ENCODE data around the gene ZNF565.
"Not testable (repeated sequence)": the region's sequence is repeated elsewhere in the genome, so short reads cannot be mapped to it uniquely, and the experiment has no call there.

ZNF565 gene

DNA sequence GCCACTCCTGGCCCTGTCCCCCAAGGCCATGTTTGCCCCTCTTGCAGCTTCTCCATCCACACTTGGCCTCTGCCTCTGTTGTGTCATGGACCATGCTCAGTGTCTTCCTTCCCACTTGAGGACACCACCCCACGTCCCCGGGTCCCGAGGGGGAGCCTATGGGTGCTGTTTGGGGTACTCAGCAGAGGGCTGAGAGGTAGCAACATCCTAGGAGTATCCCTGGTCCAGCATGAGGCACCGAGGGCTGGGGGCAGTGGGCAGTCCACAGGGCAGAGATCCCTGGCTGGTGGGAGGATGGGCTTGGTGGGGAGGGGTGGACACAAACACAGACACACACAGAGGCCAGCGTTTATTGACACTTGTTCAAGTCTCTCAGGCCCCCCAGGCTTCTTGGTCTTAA, 63.9 kb downstream of the ZNF565 start:
- DNase-seq (ENCODE audit: low read depth), result no peak

DNA sequence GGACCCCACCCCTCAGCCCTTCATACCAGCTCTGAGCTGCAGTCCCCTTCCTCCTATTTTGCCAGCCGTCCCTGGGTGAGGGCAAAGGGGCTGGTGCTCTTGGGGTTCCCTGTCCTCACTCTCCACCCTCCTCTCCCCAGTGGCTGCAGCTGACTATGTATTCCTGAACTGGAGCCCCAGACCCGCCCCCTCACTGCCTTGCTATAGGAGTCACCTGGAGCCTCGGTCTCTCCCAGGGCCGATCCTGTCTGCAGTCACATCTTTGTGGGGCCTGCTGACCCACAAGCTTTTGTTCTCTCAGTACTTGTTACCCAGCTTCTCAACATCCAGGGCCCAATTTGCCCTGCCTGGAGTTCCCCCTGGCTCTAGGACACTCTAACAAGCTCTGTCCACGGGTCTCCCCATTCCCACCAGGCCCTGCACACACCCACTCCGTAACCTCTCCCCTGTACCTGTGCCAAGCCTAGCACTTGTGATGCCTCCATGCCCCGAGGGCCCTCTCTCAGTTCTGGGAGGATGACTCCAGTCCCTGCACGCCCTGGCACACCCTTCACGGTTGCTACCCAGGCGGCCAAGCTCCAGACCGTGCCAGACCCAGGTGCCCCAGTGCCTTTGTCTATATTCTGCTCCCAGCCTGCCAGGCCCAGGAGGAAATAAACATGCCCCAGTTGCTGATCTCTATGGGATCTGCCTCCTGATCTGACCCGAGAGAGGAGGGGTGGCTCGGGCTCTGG, 64.6 kb downstream of the ZNF565 start:
- no peak for DNase-seq (ENCODE audit: low read depth)

DNA sequence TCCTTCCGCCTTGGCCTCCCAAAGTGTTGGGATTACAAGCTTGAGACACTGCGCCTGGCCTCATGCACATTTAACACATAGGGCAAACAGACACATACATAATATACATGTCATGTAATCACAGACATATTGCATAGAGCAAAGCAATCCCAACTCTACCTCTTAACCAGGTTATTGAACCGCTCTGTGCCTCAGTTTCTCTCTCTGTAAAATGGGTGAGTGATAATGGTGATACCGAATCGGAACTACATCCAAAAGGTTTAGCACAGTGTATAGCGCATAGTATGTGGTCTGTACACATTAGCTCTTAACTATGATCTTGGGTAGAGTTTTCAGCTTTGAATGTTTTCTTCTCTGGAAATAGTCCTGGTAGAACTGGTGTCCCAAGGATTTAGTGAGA, 69.8 kb downstream of the ZNF565 start:
- DNase-seq (ENCODE audit: low read depth), result no peak

DNA sequence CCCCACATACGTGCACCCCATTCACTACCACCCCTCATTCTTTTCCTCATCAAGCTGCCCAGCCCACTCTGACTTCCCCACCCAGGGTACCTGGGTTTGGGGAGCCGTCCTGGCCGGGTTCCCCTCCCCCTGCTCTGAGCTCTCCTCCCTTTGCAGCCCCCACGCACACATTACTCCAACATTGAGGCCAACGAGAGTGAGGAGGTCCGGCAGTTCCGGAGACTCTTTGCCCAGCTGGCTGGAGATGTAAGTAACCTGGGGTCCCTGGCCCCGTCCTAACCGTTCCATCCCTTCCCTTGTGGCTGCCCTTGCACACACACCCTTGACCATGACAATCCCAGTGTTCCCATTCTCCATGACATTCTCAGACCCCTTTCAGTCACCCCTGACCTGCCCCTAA, 72.0 kb downstream of the ZNF565 start:
- no peak for DNase-seq (ENCODE audit: low read depth)

DNA sequence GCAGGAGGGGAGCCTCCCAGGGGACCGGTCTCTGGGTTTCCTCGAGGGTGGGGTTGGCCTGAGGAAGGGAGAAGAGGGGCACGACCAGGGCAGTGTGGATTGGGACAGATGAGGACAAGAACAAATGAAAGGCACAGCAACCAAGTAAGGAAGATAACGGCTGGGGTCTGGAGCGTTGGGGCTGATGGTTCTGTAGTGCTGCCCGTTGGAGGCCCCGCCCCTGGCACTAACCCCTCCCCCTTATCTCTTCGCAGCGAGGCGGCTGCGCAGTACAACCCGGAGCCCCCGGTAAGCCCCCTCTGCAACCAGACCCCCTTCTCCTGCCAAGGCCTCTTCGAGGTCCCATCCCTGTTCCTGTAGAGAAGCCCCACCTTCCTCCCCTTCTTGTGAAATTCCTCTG, 72.4 kb downstream of the ZNF565 start:
- DNase-seq (ENCODE audit: low read depth), result no peak

DNA sequence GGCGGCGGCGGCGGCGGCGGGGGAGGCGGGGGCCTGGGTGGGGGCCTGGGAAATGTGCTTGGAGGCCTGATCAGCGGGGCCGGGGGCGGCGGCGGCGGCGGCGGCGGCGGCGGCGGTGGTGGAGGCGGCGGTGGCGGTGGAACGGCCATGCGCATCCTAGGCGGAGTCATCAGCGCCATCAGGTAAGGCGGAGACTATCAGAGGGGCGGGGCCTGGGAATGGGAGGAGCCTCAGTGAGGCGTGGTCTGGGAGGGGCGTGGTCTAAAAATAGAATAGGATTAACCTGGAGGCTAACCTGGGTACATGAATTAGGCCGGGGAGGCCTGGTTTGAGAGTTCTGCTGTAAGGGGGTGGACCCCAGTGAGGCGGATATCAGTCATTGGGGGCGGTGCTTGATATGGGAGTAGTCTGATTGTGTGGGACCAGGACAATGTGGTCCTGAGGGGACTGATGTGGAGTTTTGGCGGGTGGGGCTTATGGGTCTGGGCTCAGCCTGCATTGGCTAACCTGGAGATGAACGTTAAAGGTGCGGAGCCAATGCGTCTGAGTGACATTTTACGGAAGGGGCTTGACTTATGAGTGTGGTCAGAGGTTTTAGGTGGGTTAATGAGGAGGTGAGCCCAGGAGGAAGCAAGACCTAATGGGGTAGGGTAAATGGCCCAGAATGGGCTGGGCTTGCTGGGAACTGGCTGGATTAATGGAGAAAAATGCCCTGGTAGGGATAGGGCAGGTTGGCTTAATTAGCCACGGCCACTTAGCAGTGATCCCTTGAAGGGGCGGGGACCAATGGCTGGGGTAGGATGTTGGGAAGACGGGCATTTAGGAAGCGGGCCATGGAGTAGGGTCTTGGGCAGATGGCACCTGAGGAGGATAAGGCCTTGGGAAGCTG, 73.2 kb downstream of the ZNF565 start:
- DNase-seq (ENCODE audit: low read depth), result peak; percentile 89

DNA sequence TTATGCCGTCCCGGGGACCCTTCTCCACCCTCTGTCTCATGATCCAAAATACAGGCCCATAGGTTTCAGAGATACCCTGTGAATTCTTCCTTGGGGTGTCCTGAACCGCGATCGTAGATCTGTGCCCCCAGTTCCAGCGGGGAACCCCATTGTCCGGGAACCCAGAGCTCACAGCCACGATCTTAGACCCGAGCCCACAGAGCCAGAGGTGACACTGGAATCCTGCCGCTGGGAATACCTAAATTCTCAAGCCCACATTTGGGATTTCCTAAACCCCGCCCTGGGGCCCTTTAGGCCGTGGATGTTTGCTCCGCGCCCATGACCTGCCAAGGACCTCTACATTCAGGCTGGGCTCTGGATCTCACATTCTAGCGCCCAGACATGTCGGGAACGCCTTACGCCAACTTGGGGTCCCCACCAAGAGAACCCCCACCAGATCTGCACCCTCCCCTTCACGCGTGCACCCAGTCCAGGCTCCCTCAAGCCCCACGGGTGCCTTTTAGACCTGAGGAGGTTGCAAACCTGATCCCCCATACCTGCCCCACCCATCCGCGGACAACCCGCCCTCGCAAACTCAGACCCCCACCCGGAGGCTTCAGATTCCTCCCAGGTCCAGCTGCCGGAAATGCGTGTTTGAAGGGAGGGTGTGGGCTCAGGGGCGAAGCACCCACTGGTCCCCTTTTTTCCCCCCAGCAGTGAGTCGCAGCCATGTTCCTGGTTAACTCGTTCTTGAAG, 74.0 kb downstream of the ZNF565 start:
- DNase-seq (ENCODE audit: low read depth), result peak; percentile 20

DNA sequence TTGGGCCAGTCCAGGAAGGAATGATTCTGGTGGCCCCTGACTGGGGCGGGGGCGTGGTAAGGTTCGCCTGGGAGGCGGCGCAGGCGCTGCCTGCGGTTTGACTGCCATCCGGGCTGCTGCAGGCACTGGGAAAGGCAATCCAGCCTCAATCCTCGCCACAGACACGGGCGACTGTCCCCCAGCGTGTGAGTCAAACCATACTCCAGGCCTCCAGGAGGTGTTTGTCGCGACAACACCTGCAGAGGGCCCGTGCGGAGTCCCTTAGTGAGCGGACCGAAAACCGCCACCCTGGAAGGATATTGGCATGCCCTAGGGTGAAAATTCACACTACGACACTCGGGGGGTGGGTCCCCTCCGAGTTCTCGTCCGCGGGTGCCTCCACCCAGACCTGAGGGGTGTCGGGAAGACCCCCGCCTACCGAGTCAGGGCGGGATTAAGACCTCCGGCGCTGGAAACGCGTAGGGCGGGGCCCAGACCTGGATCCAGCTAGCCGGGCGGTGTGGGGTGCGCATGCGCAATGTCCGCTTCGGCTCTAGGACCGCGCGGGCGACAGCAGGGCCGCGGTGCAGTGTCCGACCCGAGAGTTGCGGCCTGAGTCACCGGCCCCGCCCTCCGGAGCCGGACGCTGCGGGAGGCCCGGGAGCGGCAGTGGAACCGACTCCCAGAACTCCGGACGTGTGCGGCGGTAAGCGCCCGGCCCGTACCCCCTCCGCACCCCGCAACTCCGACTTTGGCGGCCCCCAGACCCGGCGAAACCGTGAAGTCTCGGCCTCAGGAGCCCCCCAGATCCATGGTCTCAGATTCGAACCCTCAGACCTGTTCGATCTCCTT, 74.8 kb downstream of the ZNF565 start, which contains the start of gene CAPNS1:
TSS of gene CAPNS1 (plus strand) at position 594 of the 831 bp plus-strand sequence. CDS start 946 bp downstream, outside the sequence.
- peak; percentile 89 for DNase-seq (ENCODE audit: low read depth)

DNA sequence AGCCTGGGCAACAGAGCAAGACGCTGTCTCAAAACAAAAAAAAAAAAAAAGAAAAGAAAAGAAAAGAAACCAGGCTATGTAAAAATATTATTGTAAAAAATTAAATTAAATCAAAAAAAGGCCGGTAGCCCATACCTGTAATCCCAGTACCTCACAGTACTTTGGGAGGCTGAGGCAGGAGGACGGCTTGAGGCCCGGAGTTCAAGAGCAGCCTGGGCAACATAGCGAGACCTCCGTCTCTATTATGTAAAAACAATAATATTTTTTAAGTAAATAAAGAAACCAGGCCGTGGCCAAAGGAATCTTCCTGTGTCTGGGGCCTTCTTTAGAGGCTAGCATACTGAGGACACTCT, 75.4 kb downstream of the ZNF565 start:
- DNase-seq (ENCODE audit: low read depth), result no peak

DNA sequence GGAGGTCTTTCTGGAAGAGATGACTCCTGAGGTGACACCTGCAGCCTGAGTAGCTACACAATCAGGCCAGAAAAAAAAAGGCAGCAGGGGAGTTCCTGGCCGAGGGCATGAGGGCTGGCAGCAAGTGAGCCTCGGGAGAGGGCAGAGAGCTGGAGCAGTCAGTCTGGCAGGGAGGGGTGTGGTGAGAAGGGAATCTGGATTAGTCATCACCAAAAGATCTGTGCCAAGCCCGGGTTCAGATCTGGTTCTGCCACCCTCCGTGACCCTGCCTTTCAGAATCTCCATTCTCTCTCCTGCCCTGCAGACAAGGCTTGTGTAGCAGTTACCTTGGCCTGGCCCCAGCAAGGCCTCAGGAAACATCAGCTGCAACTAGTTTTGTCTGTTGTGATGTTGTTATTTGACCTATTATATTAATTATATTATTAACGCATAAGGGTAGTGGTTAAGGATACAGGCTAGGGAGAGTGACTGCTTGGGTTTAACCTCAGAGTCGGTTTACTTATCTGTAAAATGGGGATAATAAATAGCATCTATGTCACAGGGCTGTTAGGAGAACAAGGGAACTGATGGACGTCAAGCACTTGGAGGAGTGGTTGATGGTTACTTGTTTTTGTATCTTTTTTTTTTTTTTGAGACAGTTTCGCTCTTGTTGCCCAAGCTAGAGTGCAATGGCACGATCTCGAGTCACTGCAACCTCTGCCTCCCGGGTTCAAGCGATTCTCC, 77.3 kb downstream of the ZNF565 start:
- no peak for DNase-seq (ENCODE audit: low read depth)

DNA sequence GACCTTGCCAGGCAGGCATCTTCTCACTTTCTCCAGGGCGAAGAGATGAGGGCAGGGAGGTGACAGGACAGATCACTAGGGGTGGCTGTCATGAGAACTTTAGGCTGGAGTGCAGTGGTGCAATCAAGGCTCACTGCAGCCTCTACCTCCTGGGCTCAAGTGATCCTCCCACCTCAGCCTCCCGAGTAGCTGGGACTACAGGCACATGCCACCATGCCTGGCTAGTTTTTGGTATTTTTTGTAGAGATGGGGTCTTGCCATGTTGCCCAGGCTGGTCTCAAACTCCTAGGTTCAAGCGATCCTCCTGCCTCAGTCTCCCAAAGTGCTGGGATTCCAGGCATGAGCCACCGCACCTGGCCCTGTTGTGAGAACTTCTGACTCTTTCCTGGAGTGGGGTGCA, 79.6 kb downstream of the ZNF565 start:
- DNase-seq (ENCODE audit: low read depth), result not testable (repeated sequence)

Data from activated T-cell treated with anti-CD3 and anti-CD28 coated beads for 24 hours (primary cell).